OCI-LY3 (cell line): ENCODE data around the gene PZP.

ENCODE experiments used
- H2AFZ ChIP-seq: fragments of 200-600, 300-600 bp; shearing (Covaris generic); 2 replicates; pipeline ENCODE4 v1.6.0; 2014; ENCODE audit warnings: antibody characterized with exemption, low read depth, low read length
- H3K27ac ChIP-seq: fragments of 200-600, 300-600 bp; sonication (generic); 2 replicates; pipeline ENCODE4 v1.5.1; 2014; ENCODE audit warnings: mild to moderate bottlenecking, low read length, moderate library complexity, mixed read lengths
- H3K27me3 ChIP-seq: fragments of 200-600, 300-600 bp; sonication (generic); 2 replicates; pipeline ENCODE4 v1.6.1; 2014; ENCODE audit warnings: low read depth, low read length, mixed read lengths
- H3K36me3 ChIP-seq: fragments of 200-600, 300-600 bp; sonication (generic); replicated peaks from 2 replicates; pipeline ENCODE3; 2014; ENCODE audit warnings: low read depth, low read length, mixed read lengths
- H3K4me1 ChIP-seq: fragments of 300-600, 200-600 bp; sonication (generic); 2 replicates; pipeline ENCODE4 v1.6.1; 2014; ENCODE audit warnings: low read length, mixed read lengths
- H3K4me2 ChIP-seq: fragments of 200-600, 300-600 bp; sonication (generic); 2 replicates; pipeline ENCODE4 v1.6.1; 2014; ENCODE audit warnings: low read length, mixed read lengths
- H3K4me3 ChIP-seq: fragments of 300-600, 200-600 bp; sonication (generic); 2 replicates; pipeline ENCODE4 v1.5.1; 2014; ENCODE audit warnings: antibody characterized with exemption, mild to moderate bottlenecking, low read length, moderate library complexity
- H3K79me2 ChIP-seq: fragments of 300-600, 200-600 bp; shearing (Covaris generic); 2 replicates; pipeline ENCODE4 v1.6.1; 2014; ENCODE audit warnings: mild to moderate bottlenecking, low read length, mixed read lengths
- H3K9ac ChIP-seq: fragments of 300-600, 200-600 bp; shearing (Covaris generic); 2 replicates; pipeline ENCODE4 v1.6.0; 2014; ENCODE audit warnings: mild to moderate bottlenecking, low read length, moderate library complexity
- H3K9me3 ChIP-seq: fragments of 200-600, 300-600 bp; shearing (Covaris generic); 2 replicates; pipeline ENCODE4 v1.6.1; 2014; ENCODE audit warnings: low read length, mixed read lengths; ENCODE audit not compliant: insufficient read depth
- H4K20me1 ChIP-seq: fragments of 200-600, 300-600 bp; sonication (generic); 2 replicates; pipeline ENCODE4 v1.6.1; 2016; ENCODE audit warnings: low read length, mixed read lengths; ENCODE audit not compliant: insufficient read depth
- CTCF ChIP-seq: fragments of 200-600, 300-600 bp; sonication (generic); IDR thresholded peaks from 2 replicates; pipeline ENCODE4 v1.5.1; 2014; ENCODE audit warnings: antibody characterized with exemption, low read length, low read depth
- EZH2phosphoT487 ChIP-seq: fragments of 200-600 bp; shearing (Covaris generic); IDR thresholded peaks from 2 replicates; pipeline ENCODE4 v1.6.1; 2018; ENCODE audit warnings: antibody characterized with exemption, mixed run types, low read depth

Gene PZP

GRCh38 chr12:9208229-9208628 is at the start of gene PZP:
TSS of gene PZP (minus strand) at chr12:9208395. CDS start at chr12:9208341, 54 bp downstream.
- H3K4me1 ChIP-seq: no peaks in the 10 kb centered on the region
- H4K20me1 ChIP-seq: no peaks in the 10 kb centered on the region
- H3K79me2 ChIP-seq: no peaks in the 10 kb centered on the region
- H3K4me2 ChIP-seq: no peak within 1 kb of the TSS
- TF ChIP-seq CTCF: no peak
- no peak for TF ChIP-seq EZH2phosphoT487
- H2AFZ ChIP-seq: no peak within 1 kb of the TSS
- H3K27ac ChIP-seq: no peak within 1 kb of the TSS
- H3K4me3 ChIP-seq: no peak within 1 kb of the TSS
- H3K9ac ChIP-seq: no peak within 1 kb of the TSS
- H3K36me3 ChIP-seq: no peaks in the 10 kb centered on the region
- no peaks in the 10 kb centered on the region for H3K27me3 ChIP-seq
- no peaks in the 10 kb centered on the region for H3K9me3 ChIP-seq

- TF ChIP-seq CTCF (no peak), EZH2phosphoT487 (no peak)
- Histone ChIP-seq H3K79me2 (no peaks in the 10 kb centered on the region), H3K4me2 (no peak overlapping the region), H3K36me3 (no peaks in the 10 kb centered on the region), H3K4me3 (no peak overlapping the region), H3K27ac (no peak overlapping the region), H3K4me1 (peaks cover 14% of the 10 kb centered on the region), H3K9ac (no peak overlapping the region), H3K27me3 (no peaks in the 10 kb centered on the region), H2AFZ (no peak overlapping the region), H4K20me1 (no peaks in the 10 kb centered on the region), H3K9me3 (no peaks in the 10 kb centered on the region)
These were observed 48.7 kb upstream of the PZP start for GRCh38 chr12:9256758-9257405.

GRCh38 chr12:9256341-9256740 is 48.1 kb upstream of the PZP start:
- no peaks in the 10 kb centered on the region for H3K9me3 ChIP-seq
- no peaks in the 10 kb centered on the region for H3K27me3 ChIP-seq
- H3K36me3 ChIP-seq: no peaks in the 10 kb centered on the region
- H4K20me1 ChIP-seq: no peaks in the 10 kb centered on the region
- peaks cover 14% of the 10 kb centered on the region for H3K4me1 ChIP-seq
- TF ChIP-seq EZH2phosphoT487 (no peak), CTCF (no peak)
- H3K27ac ChIP-seq: no peak overlapping the region
- no peak overlapping the region for H3K4me3 ChIP-seq
- no peak overlapping the region for H2AFZ ChIP-seq
- no peaks in the 10 kb centered on the region for H3K79me2 ChIP-seq
- no peak overlapping the region for H3K9ac ChIP-seq
- no peak overlapping the region for H3K4me2 ChIP-seq

GRCh38 chr12:9255837-9256236 is 47.6 kb upstream of the PZP start:
- Histone ChIP-seq H4K20me1 (no peaks in the 10 kb centered on the region), H3K27ac (no peak overlapping the region), H3K4me1 (peaks cover 14% of the 10 kb centered on the region), H3K4me3 (no peak overlapping the region), H3K9me3 (no peaks in the 10 kb centered on the region), H3K36me3 (no peaks in the 10 kb centered on the region), H3K9ac (no peak overlapping the region), H3K27me3 (no peaks in the 10 kb centered on the region), H3K4me2 (no peak overlapping the region), H2AFZ (no peak overlapping the region), H3K79me2 (no peaks in the 10 kb centered on the region)
- TF ChIP-seq CTCF (no peak), EZH2phosphoT487 (no peak)
